K562 (cell line): ENCODE results near the gene ACADVL. TPM values are rescaled to one million over a fixed set of nuclear protein-coding genes. Genes with fewer than 3 reads are reported as not detected.

Experiments used
- ATAC-seq: fragments of 200-7000 bp; cut with Tn5 transposase; 3 replicates; pipeline ENCODE4 v1.9.1; 2020; ENCODE audit warnings: moderate library complexity
- BruUV-seq: library from RNA; stranded (reverse); fragments of 400-500 nt; replicated peaks from 2 replicates; lab custom pipeline; 2021; lab: Mats Ljungman, UMichigan
- CTCF ChIA-PET: fragments of 300-600 bp; formaldehyde crosslinking; extraction: SDS; loops from one replicate; lab custom pipeline; 2021; ENCODE audit warnings: low intra/inter-chr PET ratio; lab: Yijun Ruan, JAX
- POLR2A ChIA-PET: fragments of 300-600, 350-650 bp; sonication (Branson Sonifier 250); formaldehyde crosslinking; extraction: SDS; loops from one replicate; lab custom pipeline; 2021; ENCODE audit warnings: antibody characterized with exemption, inconsistent platforms; lab: Yijun Ruan, JAX
- DNase-seq, 4 experiments: peaks; one replicate each; pipeline versions ENCODE4 v3.0.0 to v3.0.0-alpha.2; 2011 to 2018; ENCODE audit warnings: low spot score in 3 of 4, mixed read lengths in 3 of 4; ENCODE audit errors: extremely low read depth in 1 of 4
- FAIRE-seq: peaks from 2 replicates; lab custom pipeline; 2011; peaks lifted over from hg19 to GRCh38; lab: Jason Lieb, UNC
- H2AFZ ChIP-seq: 2 replicates; pipeline ENCODE4 v1.6.0; 2011; ENCODE audit warnings: low read depth, low read length, control low read depth, inconsistent platforms
- H3K27ac ChIP-seq: fragments of 200-600 bp; 3 replicates; pipeline ENCODE4 v1.8.0; 2011; ENCODE audit warnings: low read depth, mild to moderate bottlenecking, control low read depth, inconsistent platforms, low read length, moderate library complexity, mixed read lengths; ENCODE audit errors: extremely low read depth
- H3K27me3 ChIP-seq, 2 experiments: fragments of 300-600 bp in 1 of 2; 2 replicates in 1 of 2; 3 replicates in 1 of 2; pipeline versions ENCODE4 v1.6.0 to v1.8.0; 2011; ENCODE audit warnings: inconsistent platforms in 2 of 2, low read length in 2 of 2, mild to moderate bottlenecking in 1 of 2, mixed read lengths in 1 of 2, moderate library complexity in 1 of 2; ENCODE audit not compliant: control insufficient read depth in 2 of 2, insufficient read depth in 2 of 2
- H3K36me3 ChIP-seq: fragments of 300-600 bp; 3 replicates; pipeline ENCODE4 v1.8.0; 2011; ENCODE audit warnings: mild to moderate bottlenecking, low read length, inconsistent platforms; ENCODE audit not compliant: control insufficient read depth, insufficient read depth
- H3K4me1 ChIP-seq, 2 experiments: fragments of 200-600 bp in 1 of 2; replicated peaks in 1 of 2; 2 replicates in 1 of 2; 3 replicates in 1 of 2; pipeline versions ENCODE4 v1.5.1 to v1.8.0; 2011; ENCODE audit warnings: inconsistent platforms in 2 of 2, low read length in 2 of 2, mild to moderate bottlenecking in 1 of 2, mixed read lengths in 1 of 2, moderate library complexity in 1 of 2; ENCODE audit not compliant: control insufficient read depth in 2 of 2, insufficient read depth in 2 of 2
- H3K4me2 ChIP-seq: 2 replicates; pipeline ENCODE4 v1.6.1; 2011; ENCODE audit warnings: low read length, control low read depth, inconsistent platforms, mixed read lengths; ENCODE audit not compliant: insufficient read depth
- H3K4me3 ChIP-seq: fragments of 200-600 bp; sonication (generic), shearing (Covaris generic); 2 replicates; pipeline ENCODE4 v1.5.1; 2016; ENCODE audit warnings: control low read depth, inconsistent platforms
- H3K79me2 ChIP-seq: fragments of 200-600 bp; 3 replicates; pipeline ENCODE4 v1.8.0; 2011; ENCODE audit warnings: low read length, inconsistent platforms; ENCODE audit not compliant: control insufficient read depth, insufficient read depth
- H3K9ac ChIP-seq, 2 experiments: 2 replicates each; pipeline versions ENCODE4 v1.6.0 to v1.6.1; 2011; ENCODE audit warnings: low read depth in 2 of 2, low read length in 2 of 2, control low read depth in 1 of 2, inconsistent platforms in 1 of 2, mild to moderate bottlenecking in 1 of 2, mixed read lengths in 1 of 2; ENCODE audit not compliant: insufficient read depth in 1 of 2
- H3K9me1 ChIP-seq: one replicate; pipeline ENCODE4 v1.6.0; 2011; ENCODE audit warnings: inconsistent platforms, mild to moderate bottlenecking, low read length, moderate library complexity; ENCODE audit not compliant: control insufficient read depth, insufficient read depth
- H3K9me3 ChIP-seq: replicated peaks from 2 replicates; pipeline ENCODE4 v1.5.1; 2011; ENCODE audit warnings: low read depth, low read length, inconsistent platforms; ENCODE audit not compliant: control insufficient read depth, insufficient read depth
- H4K20me1 ChIP-seq: replicated peaks from 2 replicates; pipeline ENCODE4 v1.6.1; 2011; ENCODE audit warnings: low read length, inconsistent platforms, mixed read lengths; ENCODE audit not compliant: control insufficient read depth, insufficient read depth
- CGGBP1 ChIP-seq: fragments of 250-450 bp; sonication (Bioruptor Pico); IDR thresholded peaks from 2 replicates; pipeline ENCODE4 v1.9.0; 2021; ENCODE audit warnings: mild to moderate bottlenecking
- EGR1 ChIP-seq: fragments of 450-650 bp; conservative IDR thresholded peaks from 2 replicates; pipeline ENCODE4 v1.6.1; 2017; ENCODE audit warnings: mild to moderate bottlenecking
- ETV6 ChIP-seq, 3 experiments: fragments of 150-350 bp in 1 of 3; sonication (generic) in 1 of 3; formaldehyde crosslinking in 1 of 3; IDR thresholded peaks; 2 replicates each; pipeline versions ENCODE4 v1.6.1 to v1.8.0; 2014 to 2022; ENCODE audit warnings: borderline replicate concordance in 2 of 3, low read depth in 2 of 3, antibody characterized with exemption in 1 of 3, low read length in 1 of 3, mild to moderate bottlenecking in 1 of 3, missing genetic modification reagents in 1 of 3
- HMG20B ChIP-seq: fragments of 250-450 bp; sonication (Bioruptor Pico); IDR thresholded peaks from 2 replicates; pipeline ENCODE4 v1.5.0; 2021; ENCODE audit warnings: mild to moderate bottlenecking
- MLLT1 ChIP-seq, 2 experiments: fragments of 450-650 bp; IDR thresholded peaks; 2 replicates each; pipeline ENCODE4 v1.6.1; 2016
- POLR2G ChIP-seq: fragments of 200-400 bp; formaldehyde crosslinking; IDR thresholded peaks from 2 replicates; pipeline ENCODE4 v1.6.1; 2017; ENCODE audit warnings: low read depth, mild to moderate bottlenecking, antibody characterized with exemption, low read length, moderate library complexity
- RBFOX2 ChIP-seq: fragments of 200-400 bp; formaldehyde crosslinking; IDR thresholded peaks from 2 replicates; pipeline ENCODE4 v1.6.1; 2017; ENCODE audit warnings: low read depth, mild to moderate bottlenecking, low read length, moderate library complexity
- STAT6 ChIP-seq: sonication (generic); formaldehyde crosslinking; IDR thresholded peaks from 2 replicates; pipeline ENCODE4 v1.8.1; 2023; ENCODE audit warnings: mild to moderate bottlenecking, missing genetic modification reagents
- WGBS: fragments of 100-300 bp; shearing (Covaris generic); methylation state at CpG from one replicate; pipeline ENCODE4 v1.1.6; 2016; ENCODE audit warnings: low coverage, mixed read lengths; ENCODE audit not compliant: insufficient coverage; ENCODE audit errors: missing lambda C conversion rate; 5-methylcytosine and 5-hydroxymethylcytosine counted together
- in situ Hi-C: fragments of 300-500 bp; cut with MboI; formaldehyde crosslinking; loops from 4 replicates; pipeline ENCODE4 v1.15.0; 2018; ENCODE audit warnings: inconsistent platforms, mixed read lengths
- intact Hi-C: fragments of 100-400 bp; cut with micrococcal nuclease; formaldehyde crosslinking; loops from 2 replicates; pipeline ENCODE4 v1.14.2; 2022
- polyA plus RNA-seq, 8 experiments: library from polyadenylated mRNA; depleted of rRNA in 4 of 8; stranded (reverse) in 5 of 8; unstranded in 3 of 8; fragments of >200 nt; fragmentation: Nextera tagmentation in 2 of 8; fragmentation: Illumina TruSeq in 1 of 8; extraction: Ambion mirVana in 2 of 8; extraction: Trizol in 1 of 8; gene quantifications; 2 replicates each; pipeline versions ENCODE4 v1.2.1 to v1.2.3, GENCODE V29; 2011 to 2014; ENCODE audit warnings: inconsistent platforms in 1 of 8, missing spikeins in 1 of 8
- total RNA-seq, 7 experiments: library from RNA; depleted of rRNA in 6 of 7; stranded (reverse); fragments of >200 nt in 6 of 7; fragmentation: Illumina TruSeq in 2 of 7; extraction: Trizol in 2 of 7; gene quantifications; 2 replicates each; pipeline versions ENCODE4 v1.2.1 to v1.2.3, GENCODE V29; 2011 to 2021; ENCODE audit warnings: low replicate concordance in 1 of 7

ACADVL gene
- total and polyA plus RNA-seq, 9 of the 15 experiments (the other 6 are each of a cell fraction or from before 2014, with no cell fraction given): 25.5 to 449 (median 214) TPM

- H3K9ac ChIP-seq: no peak overlapping the region
- no peaks in the 10 kb centered on the region for H3K27me3 ChIP-seq
- H3K4me1 ChIP-seq: peaks cover 10 to 35% of the 10 kb centered on the region in 2 experiments; a peak in 4 of 5 replicates
- H3K36me3 ChIP-seq: peaks cover 36% of the 10 kb centered on the region; the same call in 2 of the 3 replicates
- no peaks in the 10 kb centered on the region for H3K9me3 ChIP-seq
- H3K4me2 ChIP-seq: no peak overlapping the region
- no peak overlapping the region for H3K4me3 ChIP-seq
- no peak overlapping the region for H3K27ac ChIP-seq
- CTCF ChIA-PET: no interaction called here
- no TSS peak for BruUV-seq
- POLR2A ChIA-PET: no interaction called here
- H3K9me1 ChIP-seq: no peaks in the 10 kb centered on the region
- H2AFZ ChIP-seq: no peak overlapping the region
- WGBS: 88% methylated on average over 16 of the region's 71 CpGs
- H3K79me2 ChIP-seq: no peaks in the 10 kb centered on the region
- DNase-seq (peak in 1 of 4 experiments; percentile 21), FAIRE-seq (no peak), ATAC-seq (no peak)
- no peaks in the 10 kb centered on the region for H4K20me1 ChIP-seq
- in situ Hi-C loops (no loop called here), intact Hi-C loops (no loop called here)
- TF ChIP-seq ETV6 (IDR thresholded peaks at IDR 0.05; ENCODE audit: borderline replicate concordance in 1 of 2, low read depth in 2 of 2, low read length in 1 of 2): no peak
- TF ChIP-seq ETV6 (CRISPR knock-in tag; IDR thresholded peaks at IDR 0.05; ENCODE audit: borderline replicate concordance): no peak
- TF ChIP-seq STAT6 (CRISPR knock-in tag): no peak
- TF ChIP-seq MLLT1 (IDR thresholded peaks at IDR 0.05): no peak
- TF ChIP-seq CGGBP1 (CRISPR knock-in tag): no peak
- no peak for TF ChIP-seq EGR1
- TF ChIP-seq RBFOX2: peak; percentile 35; the same call in 1 of the 2 replicates
- TF ChIP-seq HMG20B: no peak
- TF ChIP-seq POLR2G: peak; percentile 71
Measured at GRCh38 chr17:7261379-7262191, 41.8 kb downstream of the ACADVL start.
